CD4-positive, alpha-beta T cell treated with Interleukin-6 at 100 ng/mL for 8 hours (primary cell): Measurements from ENCODE around the gene PSMD11.
A peak's percentile ranks its signal among the peaks of the same experiment; 100 is the strongest.
"Not testable (repeated sequence)": the region's sequence is repeated elsewhere in the genome, so short reads cannot be mapped to it uniquely, and the experiment has no call there.

Experiments
- DNase-seq: peaks from one replicate; pipeline ENCODE4 v3.0.0-alpha.2; 2020; ENCODE audit warnings: mixed read lengths, low spot score

Gene PSMD11

DNA sequence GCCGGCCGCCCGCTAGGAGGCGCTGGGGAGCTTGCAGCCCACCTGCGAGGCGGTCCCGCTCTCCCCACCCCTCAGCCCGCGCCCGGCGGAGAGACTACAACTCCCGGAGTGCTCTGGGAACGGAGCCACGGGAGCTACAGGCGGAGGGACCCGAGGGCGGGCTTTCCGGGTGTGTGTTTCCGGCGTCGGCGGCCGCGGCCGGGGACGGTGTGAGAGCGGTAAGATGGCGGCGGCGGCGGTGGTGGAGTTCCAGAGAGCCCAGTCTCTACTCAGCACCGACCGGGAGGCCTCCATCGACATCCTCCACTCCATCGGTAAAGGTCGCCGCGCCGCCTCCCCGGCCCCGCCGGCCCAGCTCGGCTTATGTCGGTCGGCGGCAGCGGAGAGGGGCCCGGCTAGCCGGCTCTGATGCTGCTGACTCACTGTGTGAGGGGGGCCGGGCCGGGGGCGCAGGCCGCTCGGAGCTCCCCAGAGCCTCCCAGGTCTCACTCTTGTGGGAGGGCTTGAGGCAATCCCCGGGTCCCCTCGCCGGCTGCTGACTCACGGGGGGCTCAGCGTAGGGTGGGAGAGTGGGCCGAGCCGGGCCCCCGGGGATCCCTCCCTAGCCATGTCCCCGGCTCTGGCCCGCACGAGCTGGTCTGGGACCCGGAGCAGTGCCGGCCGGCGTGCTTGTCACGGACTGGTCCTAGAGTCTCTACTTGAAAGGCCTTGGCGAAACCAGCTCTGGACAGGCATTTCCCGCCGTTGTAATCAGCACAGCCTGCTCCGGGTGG, at the start of gene PSMD11:
TSS of gene PSMD11 (plus strand) at position 210 of the 773 bp plus-strand sequence. CDS start at position 224, 14 bp downstream.
- peak; percentile 98 for DNase-seq

DNA sequence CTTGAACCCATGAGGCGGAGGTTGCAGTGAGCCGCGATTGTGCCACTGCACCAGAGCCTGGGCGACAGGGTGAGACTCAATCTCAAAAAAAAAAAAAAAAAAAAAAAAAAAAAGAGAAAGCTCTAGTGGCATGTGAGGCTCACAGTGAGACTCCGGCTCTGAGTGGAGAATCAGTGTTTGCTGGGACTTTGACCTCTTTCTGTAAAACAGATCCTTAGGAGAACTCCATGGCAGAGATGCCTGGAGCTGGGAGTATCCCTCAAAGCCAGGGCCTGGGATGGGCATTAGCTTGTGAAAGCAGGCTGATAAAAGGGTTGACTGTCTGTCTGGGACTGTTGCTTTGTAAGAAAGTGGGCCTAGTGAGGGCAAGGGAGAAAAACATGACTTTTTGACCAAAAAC, 48.0 kb upstream of the PSMD11 start:
- DNase-seq: no peak

DNA sequence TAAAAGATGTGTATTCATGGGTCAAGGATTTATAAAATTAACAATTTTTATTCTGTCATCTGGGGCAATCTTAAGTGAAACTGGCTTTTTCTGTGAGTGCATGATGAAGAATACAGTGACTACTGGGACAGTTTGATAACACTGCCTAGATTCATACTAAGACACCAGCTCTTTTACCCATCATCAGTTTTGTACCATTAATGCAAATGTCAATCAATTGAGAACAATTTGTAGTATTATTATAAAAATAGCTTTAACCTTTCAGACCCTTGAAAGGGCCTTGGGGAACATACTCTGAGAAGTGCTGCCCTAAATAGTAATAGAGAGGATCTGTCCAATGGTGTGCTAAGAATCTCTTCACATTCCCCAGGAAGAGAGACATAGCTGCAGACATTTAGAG, 45.4 kb upstream of the PSMD11 start:
- DNase-seq: no peak

DNA sequence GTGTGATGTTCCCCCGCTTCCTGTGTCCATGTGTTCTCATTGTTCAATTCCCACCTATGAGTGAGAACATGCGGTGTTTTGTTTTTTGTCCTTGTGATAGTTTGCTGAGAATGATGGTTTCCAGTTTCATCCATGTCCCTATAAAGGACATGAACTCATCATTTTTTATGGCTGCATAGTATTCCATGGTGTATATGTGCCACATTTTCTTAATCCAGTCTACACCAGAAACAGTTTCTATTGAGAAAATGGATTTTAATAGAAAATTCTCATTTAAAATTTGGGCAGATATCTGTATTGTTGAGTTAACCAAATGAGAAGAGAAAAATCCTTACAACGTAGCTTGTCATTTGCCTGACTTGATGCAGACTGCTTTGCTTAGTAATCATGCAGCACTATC, 34.2 kb upstream of the PSMD11 start:
- DNase-seq: not testable (repeated sequence)

DNA sequence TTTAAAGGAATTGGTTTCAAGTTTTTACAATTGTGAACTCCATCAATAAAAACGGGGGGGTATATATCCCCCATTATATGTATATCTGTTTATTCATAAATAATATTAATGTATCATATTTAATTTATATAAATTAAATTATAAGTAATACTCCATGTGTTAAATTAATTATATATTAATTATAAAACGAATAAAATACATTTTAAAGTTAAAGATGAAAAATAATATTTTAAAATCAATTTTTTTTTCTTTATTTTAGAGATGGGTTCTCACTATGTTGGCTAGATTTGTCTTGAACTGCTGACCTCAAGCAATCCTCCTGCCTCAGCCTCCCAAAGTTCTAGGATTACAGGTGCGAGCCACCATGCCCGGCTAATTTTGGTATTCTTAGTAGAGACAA, 17.4 kb upstream of the PSMD11 start:
- no peak for DNase-seq

DNA sequence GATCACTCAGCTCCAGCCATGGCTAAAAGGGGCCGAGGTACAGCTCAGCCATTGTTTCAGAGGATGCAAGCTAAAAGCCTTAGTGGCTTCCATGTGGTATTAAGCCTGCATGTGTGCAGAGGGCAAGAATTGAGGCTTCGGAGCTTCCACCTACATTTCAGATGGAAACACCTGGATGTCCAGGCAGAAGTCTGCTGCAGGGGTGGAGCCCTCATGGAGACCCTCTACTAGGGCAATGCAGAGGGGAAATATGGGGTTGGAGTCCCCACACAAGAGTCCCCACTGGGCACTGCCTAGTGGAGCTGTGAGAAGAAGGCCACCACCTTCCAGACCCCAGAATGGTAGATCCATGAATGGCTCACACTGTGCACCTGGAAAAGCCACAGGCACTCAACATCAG, 14.7 kb upstream of the PSMD11 start:
- no peak for DNase-seq

DNA sequence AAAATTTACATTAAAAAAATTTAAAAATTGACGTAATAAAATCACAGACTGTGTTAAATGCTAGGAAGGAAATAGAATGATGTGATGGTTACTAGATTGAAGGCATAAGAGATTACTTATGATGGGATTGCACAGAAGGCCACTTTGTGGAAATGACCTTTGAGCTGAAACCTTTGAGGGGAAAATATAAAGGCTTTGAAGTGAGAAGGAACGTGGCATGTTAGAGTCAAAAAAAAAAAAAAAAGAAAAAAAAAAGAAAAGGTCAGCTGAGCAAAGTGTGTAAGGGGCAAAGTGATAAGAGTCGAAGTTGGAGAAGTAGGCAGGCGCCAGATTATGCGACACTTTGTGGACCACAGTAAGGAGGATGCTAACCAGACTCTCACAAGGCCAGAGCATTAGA, 3.6 kb upstream of the PSMD11 start:
- DNase-seq: no peak

DNA sequence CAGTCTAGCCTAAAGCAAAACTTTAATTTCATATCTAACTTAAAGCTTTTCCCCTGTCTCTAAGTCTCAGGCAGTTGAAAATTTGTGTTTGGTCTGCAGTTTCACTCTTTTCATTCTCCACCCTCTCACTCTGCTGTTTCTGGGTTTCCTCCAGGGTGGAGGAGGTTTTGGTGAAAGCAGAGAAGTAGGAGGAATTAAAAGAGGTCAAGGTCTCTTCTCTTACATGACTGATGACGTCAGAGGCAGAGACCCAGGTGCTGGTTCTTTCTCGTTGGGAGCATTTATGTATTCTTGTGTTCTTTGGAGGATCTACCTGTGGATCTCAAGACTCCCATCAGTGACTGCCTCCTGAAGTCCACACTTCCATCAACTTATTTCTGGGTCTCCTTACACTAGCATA, 2.4 kb upstream of the PSMD11 start:
- DNase-seq: no peak

DNA sequence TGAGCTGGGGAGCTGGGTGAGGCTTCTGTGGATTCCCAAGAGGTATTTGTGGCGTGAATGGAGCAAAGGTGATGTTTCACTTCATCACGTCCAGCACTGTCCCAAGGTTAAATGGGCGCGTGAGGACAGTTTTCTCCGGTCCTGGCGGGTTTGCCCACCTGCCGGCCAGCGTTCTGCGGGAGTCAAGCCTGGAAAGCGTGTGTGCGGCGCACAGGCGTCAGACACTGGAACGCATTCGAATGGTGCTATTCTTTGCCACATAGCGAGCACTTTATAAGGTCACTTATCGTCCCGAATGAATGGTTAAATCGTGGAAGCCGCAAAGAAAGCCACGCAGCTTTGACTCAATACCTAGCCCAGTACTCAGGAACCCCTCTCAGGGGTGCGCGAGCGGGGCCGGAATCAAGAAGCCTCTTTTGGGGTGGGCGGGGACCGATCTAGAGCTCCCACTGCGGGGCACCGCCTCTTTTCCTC, 446 bp upstream of the PSMD11 start:
- no peak for DNase-seq

DNA sequence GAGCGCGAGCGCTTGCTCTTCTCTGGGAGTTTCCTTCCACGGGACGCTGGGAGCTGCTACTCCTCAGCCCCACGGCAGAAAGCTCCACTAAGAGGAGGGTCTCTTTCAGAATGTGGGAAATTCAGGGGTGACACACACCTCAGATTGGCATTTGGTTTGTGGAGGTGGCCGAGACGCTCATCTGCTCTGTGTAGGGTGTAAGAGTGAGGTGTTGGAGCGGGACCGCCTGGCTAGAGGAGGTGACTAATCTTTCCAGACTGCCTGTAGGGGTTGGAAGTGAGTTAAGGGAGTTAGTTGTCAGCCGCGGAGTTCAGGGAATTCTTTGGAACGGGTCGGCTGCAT, 735 bp downstream of the PSMD11 start:
- no peak for DNase-seq

DNA sequence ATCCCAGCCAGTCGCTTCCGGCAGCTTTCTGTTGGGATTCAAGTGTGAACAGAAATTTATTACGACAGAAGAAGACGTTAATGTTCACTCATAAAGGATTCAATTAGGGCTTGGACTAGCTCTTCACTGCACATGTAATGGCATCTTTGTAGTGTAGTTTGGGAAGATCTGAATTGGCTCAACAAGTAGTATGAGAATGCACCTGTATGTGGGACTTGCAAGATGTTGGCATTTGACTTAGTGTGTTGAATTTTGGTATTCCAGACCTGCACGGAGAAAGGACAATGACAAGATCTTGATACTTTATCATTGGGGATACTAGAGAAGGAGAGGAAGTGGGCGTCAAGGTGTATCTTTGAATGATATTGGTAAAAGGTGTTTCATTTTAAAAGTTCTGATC, 1.2 kb downstream of the PSMD11 start:
- no peak for DNase-seq

DNA sequence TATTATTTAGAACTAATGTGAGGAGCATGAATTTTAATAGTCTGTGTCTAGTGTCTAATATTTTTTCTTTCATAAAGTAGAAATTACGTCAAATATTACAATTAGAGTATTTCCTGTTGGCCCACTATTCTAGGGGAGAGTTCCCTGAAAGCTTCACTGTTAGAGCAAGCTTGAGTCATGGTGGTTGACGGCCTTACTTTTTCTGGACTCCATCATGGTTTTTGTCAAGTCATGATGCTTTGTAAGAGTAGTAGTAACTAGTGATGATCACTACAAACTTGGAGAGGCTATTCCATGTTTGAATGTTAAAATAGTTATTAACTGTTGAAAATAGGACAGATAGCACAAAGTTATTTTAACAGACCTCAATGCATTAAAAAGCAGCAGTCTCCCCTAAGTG, 1.7 kb downstream of the PSMD11 start:
- DNase-seq: no peak

DNA sequence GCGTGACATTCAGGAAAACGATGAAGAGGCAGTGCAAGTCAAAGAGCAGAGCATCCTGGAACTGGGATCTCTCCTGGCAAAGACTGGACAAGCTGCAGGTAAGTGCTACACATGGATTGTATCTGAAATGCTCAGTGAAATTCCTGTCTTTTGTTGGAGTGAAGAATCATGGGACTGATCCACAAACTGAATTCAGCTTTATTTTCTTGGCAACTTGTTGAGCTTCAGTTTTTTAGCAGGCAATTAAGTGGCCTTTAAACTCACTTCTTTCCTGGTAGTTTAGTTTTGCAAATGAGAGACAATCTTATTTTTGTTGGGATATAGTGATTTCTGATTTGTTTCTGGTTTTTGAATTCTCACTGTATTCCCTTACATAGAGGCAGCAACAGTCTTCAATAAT, 2.6 kb downstream of the PSMD11 start:
- no peak for DNase-seq

DNA sequence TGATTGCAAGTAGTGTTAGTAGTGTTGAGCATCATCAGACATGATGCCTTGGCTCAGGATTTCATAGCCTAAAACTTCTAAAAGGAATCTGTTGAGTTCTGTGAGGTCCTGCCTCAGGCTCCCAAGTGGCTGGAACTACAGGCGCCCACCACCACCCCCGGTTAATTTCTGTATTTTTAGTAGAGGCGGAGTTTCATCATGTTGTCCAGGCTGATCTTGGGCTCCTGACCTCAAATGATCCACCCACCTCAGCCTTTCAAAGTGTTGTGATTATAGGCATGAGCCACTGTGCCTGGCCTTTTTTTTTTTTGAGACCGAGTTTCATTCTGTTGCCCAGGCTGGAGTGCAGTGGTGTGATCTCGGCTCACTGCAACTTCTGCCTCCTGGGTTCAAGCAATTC, 5.7 kb downstream of the PSMD11 start:
- DNase-seq: no peak

DNA sequence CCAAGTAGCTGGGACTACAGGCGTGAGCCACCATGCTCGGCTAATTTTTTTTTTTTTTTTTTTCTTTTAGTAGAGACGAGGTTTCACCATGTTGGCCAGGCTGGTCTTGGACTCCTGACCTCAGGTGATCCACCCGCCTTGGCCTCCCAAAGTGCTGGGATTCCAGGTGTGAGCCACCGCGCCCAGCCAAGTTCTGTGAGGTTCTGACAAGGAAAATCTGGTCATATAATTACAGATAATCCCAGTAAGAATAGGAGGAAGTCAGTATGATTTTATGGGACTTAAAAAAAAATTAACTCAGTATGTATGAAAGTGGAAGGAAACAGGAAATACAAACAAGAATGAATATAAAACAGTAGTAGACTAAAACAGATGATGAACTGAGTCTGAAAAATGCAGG, 6.1 kb downstream of the PSMD11 start:
- DNase-seq: not testable (repeated sequence)

DNA sequence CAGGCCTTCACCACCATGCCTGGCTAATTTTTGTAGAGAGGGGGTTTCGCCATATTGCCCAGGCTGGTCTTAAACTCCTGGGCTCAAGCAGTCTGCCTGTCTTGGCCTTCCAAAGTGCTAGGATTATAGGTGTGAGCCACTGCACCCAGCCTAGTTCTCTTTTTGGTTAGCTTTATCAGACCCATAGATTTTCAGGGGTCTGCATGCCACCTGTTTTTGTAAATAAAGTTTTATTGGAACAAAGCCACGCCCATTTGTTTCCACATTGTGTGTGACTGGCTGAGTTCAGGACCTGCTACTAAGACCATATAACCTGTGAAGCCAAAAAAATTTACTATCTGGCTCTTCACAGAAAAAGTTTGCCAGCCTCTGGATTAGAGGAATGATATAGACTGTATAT, 7.6 kb downstream of the PSMD11 start:
- no peak for DNase-seq

DNA sequence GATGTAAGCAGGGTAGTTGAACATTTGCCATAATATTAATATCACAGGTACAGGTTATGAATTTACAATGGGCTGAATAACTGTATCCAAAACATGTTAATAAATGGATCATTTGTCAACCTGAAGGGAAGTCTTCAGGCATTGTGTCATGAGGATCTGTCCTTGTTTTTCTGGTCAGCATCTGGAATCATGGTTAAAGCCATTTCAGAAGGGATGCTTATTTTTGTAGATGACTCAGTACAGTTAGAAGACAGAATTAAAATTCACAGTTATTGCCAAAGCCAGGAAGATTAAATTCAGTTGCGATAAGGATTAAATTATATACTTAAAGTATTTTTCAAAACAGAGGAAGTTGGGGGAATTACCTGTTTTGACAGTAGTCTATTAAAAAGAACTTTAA, 8.0 kb downstream of the PSMD11 start:
- DNase-seq: no peak

DNA sequence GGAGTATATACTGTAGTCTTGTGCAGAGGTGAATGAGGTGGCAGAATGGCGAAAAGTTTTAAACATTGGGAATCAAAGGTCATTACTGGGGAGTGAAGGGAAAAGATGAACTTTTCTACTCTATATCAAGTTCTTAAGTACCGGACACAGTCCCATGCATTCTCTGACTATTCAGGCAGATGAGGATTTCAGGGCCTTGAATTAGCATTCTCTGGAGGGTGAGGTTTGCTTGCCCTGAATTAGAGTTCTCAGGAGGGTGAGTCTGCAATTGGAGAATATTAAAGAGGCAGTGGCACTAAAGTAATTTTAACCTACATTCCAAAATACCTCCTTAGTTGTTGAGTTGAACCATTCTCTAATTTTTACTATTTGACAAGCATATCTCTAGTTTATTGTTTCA, 9.1 kb downstream of the PSMD11 start:
- DNase-seq: no peak

DNA sequence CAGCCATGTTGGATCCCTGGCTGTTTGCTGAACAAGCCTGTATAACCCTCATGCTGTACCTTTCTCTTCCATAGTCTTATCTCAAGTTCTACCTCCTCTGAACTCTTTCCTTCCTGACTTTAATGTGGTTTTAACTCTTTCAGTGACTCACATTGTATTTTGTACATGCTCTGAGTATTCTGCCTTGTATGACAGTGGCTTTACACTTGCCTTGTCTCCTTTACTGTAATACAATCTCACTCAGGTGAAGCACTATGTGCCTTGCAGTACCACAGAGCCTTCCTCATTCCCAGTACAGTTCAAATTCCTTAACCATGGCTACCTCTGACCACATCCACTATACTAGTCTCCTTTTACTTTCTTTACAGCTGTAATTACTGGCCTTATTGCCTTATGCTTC, 14.1 kb downstream of the PSMD11 start:
- DNase-seq: no peak

DNA sequence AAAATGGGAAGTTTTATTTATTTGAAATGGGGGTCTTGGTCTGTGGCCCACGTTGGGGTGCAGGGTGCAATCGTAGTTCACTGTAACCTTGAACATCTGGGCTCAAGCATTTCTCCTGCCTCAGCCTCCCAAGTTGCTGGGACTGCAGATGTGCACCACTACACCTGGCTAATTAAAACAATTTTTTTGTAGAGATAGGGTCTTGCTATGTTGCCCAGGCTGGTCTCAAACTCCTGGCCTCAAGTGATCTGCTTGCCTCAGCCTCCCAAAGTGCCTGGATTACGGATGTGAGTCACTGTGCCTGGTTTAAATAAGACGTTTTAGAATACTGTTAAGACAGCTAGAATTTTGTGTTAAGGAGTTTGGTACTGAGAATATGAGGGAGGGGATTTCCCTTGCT, 15.7 kb downstream of the PSMD11 start:
- no peak for DNase-seq

DNA sequence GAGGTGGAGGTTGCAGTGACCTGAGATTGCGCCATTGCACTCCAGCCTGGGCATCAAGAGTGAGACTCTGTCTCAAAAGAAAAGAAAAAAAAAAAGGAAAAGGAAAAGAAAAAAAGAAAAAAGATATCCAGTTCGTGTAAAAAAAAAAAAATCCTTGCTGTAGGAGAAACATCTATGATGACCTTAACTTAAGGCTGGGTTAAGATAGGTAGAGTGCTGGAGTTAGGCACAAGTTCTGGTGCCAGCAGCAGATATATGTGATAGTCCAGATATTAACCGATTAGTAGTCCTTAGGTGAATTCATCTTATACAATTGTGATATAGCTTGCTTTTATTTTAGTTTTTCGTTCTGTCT, 17.2 kb downstream of the PSMD11 start:
- DNase-seq: no peak

DNA sequence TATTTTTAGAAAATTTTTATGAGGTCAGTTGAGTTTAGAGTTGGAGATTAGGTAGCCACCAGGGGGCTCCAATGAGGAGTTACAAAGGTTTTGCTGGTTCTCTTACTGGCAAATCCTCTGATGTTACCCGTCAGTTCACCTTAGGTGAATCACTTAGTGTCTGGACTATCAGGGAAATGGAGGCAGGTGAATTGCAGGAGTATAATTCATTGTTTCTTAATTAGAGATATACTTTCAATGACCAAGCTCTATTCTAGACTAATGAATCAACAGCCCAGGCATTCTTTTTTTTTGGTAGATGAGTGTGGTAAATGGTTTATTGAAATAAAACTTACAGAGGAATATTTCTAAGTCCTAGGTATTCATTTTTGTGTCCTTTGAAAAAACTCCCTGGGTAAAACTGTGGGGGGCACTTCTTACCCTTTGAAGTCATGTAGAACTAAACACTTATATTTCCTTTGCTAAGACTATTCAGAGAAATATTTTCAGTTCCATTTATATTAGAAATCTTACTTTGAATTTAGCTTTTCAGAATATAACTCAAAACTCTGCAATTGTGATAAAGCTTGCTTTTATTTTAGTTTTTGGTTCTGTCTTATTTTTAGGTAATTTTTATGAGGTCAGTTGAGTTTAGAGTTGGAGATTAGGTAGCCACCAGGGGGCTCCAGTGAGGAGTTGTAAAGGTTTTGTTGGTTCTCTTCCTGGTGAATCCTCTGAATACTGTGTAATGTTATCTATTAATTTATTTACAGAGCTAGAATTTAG, 17.7 kb downstream of the PSMD11 start:
- DNase-seq: peak; percentile 62

DNA sequence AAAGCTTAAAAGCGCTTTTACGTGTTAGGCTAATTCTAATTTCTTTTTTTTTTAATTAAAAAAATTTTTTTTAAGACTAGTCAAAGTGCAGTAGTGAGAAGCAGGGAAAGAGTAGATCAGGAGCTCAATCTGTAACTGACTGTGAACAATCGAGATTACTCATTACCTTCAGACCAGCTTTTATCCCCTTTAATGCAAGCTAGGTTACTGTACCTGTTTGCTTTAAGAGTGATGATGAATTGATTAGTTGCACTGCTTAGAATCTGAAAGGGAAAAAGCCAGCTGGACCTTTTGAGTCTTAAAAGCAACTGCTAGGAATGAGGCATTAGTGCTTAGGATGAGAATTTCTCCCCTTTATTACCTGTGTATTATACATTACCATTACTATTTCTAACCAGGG, 19.0 kb downstream of the PSMD11 start:
- no peak for DNase-seq

DNA sequence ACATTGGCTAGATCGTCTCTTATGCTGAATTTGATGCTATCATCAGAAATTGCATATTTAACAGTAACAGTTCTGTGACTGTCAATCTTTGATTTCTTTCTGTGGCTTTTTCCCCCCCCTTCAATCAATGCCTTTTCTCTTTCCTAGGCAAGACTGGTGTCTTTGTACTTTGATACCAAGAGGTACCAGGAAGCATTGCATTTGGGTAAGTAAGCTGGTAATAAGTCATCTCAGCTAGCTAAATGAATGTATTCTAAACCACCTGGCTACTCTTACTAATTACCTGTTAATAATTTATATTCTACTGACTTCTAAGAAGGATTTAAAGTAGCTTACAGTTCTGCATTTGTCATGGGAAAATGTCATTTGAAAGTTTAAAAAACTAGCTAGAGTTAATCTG, 20.1 kb downstream of the PSMD11 start:
- DNase-seq: no peak
